ENCODE results near the gene FILIP1.

DNA sequence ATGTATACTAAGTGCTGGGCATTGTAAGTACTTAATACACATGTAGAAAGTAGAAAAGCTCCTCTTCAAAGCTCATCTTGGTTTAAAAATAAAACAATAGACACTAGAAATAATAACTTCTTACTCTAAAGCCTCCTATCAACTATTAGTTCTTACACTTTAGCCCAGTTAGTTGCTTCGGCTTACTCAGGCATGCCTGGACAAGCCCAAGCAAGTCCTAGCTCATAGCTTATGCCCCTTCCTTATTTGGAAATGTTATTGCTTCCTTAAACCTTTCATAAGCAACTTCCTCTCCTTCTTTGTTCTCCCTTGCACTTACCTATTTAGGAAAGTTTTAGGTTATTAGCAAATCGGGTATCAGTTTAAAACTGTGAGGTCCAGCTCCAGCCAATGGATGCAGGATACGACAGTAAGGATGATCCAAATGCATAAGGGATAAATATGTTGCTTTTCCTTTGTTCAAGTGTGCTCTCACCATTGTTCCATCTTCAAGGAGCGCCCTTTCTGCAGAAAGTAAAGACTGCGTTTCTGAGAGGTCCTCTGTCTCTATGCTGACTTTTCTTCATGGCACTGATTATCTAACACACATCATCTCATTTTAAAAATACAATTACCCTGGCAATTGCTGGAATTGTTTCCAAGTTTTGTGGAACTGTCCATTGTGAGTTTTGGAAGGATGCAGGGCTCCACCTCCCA is 221.3 kb downstream of the FILIP1 start:
- TF ChIP-seq TAF1 (IDR thresholded peaks at IDR 0.05; ENCODE audit: borderline replicate concordance, insufficient read depth, low read length): no peak
- TF ChIP-seq, protein P1, sequence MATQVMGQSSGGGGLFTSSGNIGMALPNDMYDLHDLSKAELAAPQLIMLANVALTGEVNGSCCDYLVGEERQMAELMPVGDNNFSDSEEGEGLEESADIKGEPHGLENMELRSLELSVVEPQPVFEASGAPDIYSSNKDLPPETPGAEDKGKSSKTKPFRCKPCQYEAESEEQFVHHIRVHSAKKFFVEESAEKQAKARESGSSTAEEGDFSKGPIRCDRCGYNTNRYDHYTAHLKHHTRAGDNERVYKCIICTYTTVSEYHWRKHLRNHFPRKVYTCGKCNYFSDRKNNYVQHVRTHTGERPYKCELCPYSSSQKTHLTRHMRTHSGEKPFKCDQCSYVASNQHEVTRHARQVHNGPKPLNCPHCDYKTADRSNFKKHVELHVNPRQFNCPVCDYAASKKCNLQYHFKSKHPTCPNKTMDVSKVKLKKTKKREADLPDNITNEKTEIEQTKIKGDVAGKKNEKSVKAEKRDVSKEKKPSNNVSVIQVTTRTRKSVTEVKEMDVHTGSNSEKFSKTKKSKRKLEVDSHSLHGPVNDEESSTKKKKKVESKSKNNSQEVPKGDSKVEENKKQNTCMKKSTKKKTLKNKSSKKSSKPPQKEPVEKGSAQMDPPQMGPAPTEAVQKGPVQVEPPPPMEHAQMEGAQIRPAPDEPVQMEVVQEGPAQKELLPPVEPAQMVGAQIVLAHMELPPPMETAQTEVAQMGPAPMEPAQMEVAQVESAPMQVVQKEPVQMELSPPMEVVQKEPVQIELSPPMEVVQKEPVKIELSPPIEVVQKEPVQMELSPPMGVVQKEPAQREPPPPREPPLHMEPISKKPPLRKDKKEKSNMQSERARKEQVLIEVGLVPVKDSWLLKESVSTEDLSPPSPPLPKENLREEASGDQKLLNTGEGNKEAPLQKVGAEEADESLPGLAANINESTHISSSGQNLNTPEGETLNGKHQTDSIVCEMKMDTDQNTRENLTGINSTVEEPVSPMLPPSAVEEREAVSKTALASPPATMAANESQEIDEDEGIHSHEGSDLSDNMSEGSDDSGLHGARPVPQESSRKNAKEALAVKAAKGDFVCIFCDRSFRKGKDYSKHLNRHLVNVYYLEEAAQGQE (IDR thresholded peaks at IDR 0.05; ENCODE audit: insufficient read depth in 1 of 2, low read depth in 2 of 2, low read length in 2 of 2): no peak

Measured in PFSK-1 (cell line).